B cell (primary cell): ENCODE measurements around the gene DCHS2. TPM values are rescaled to one million over a fixed set of nuclear protein-coding genes. Genes with fewer than 3 reads are reported as not detected.
A peak's percentile ranks its signal among the peaks of the same experiment; 100 is the strongest.

Experiments used
- ATAC-seq: fragments of 200-7000 bp; cut with Tn5 transposase; one replicate; pipeline ENCODE4 v1.10.0; 2021; ENCODE audit warnings: low read depth, mild to moderate bottlenecking, moderate number of reproducible peaks, moderate library complexity
- CTCF ChIA-PET: fragments of 350-600 bp; sonication (Branson Sonifier 250); formaldehyde crosslinking; loops from one replicate; lab custom pipeline; 2021; ENCODE audit warnings: antibody characterized with exemption, inconsistent platforms; lab: Charles Lee
- POLR2A ChIA-PET: fragments of 350-600 bp; sonication (Branson Sonifier 250); formaldehyde crosslinking; loops from one replicate; lab custom pipeline; 2021; ENCODE audit warnings: antibody characterized with exemption; lab: Charles Lee
- DNase-seq: peaks from one replicate; pipeline ENCODE4 v3.0.0; 2013
- H2AFZ ChIP-seq: 2 replicates; pipeline ENCODE4 v1.6.1; 2012; ENCODE audit warnings: mild to moderate bottlenecking, low read depth, low read length; ENCODE audit not compliant: insufficient read depth, poor library complexity, severe bottlenecking
- H3K27ac ChIP-seq, 2 donors: 1 replicate in 1 of 2; 2 replicates in 1 of 2; pipeline ENCODE4 v1.5.1; 2012 to 2013; ENCODE audit warnings: low read length in 2 of 2, mild to moderate bottlenecking in 2 of 2, moderate library complexity in 1 of 2
- H3K27me3 ChIP-seq, 4 experiments: fragments of 200-600 bp in 1 of 4; sonication (generic) in 1 of 4; replicated peaks in 1 of 4; 1 replicate in 2 of 4; 2 replicates in 2 of 4; pipeline versions ENCODE4 v1.6.1 to v1.7.0; 2013 to 2016; ENCODE audit warnings: low read length in 3 of 4, mild to moderate bottlenecking in 2 of 4, mixed read lengths in 1 of 4, moderate library complexity in 1 of 4; ENCODE audit not compliant: insufficient read depth in 4 of 4, control insufficient read depth in 3 of 4; ENCODE audit errors: control extremely low read depth in 1 of 4
- H3K36me3 ChIP-seq, 2 experiments: replicated peaks in 1 of 2; 1 replicate in 1 of 2; 2 replicates in 1 of 2; pipeline versions ENCODE4 v1.6.1 to v1.7.1; 2013; ENCODE audit warnings: low read length in 1 of 2; ENCODE audit not compliant: insufficient read depth in 2 of 2, control insufficient read depth in 1 of 2; ENCODE audit errors: control extremely low read depth in 1 of 2, extremely low read depth in 1 of 2
- H3K4me1 ChIP-seq, 2 donors: fragments of 200-600 bp in 1 of 2; sonication (generic) in 1 of 2; 1 replicate in 1 of 2; 2 replicates in 1 of 2; pipeline versions ENCODE4 v1.5.1 to v1.6.1; 2013 to 2017; ENCODE audit warnings: low read length in 2 of 2; ENCODE audit not compliant: control insufficient read depth in 2 of 2, insufficient read depth in 2 of 2
- H3K4me2 ChIP-seq: replicated peaks from 2 replicates; pipeline ENCODE3; 2012; ENCODE audit warnings: mild to moderate bottlenecking, low read depth, low read length; ENCODE audit not compliant: poor library complexity, severe bottlenecking
- H3K4me3 ChIP-seq, 5 experiments: fragments of 200-600 bp in 1 of 5; sonication (generic) in 1 of 5; 1 replicate in 3 of 5; 2 replicates in 2 of 5; pipeline versions ENCODE4 v1.5.1 to v1.7.0; 2011 to 2016; ENCODE audit warnings: low read length in 4 of 5, mild to moderate bottlenecking in 4 of 5, low read depth in 2 of 5, control low read depth in 1 of 5, moderate library complexity in 1 of 5; ENCODE audit not compliant: insufficient read depth in 1 of 5; ENCODE audit errors: control extremely low read depth in 1 of 5, extremely low read depth in 1 of 5
- H3K79me2 ChIP-seq: fragments of 200-600 bp; sonication (generic); one replicate; pipeline ENCODE4 v1.6.0; 2016; ENCODE audit warnings: low read length; ENCODE audit not compliant: control insufficient read depth, insufficient read depth
- H3K9ac ChIP-seq: fragments of 200-600 bp; sonication (generic); 2 replicates; pipeline ENCODE4 v1.6.1; 2017; ENCODE audit warnings: mild to moderate bottlenecking, low read length, moderate library complexity
- H3K9me3 ChIP-seq, 3 donors: one replicate each; pipeline versions ENCODE4 v1.6.1 to v1.7.1; 2013; ENCODE audit warnings: low read length in 2 of 3; ENCODE audit not compliant: control insufficient read depth in 2 of 3, insufficient read depth in 1 of 3; ENCODE audit errors: control extremely low read depth in 1 of 3
- H4K20me1 ChIP-seq: 2 replicates; pipeline ENCODE4 v1.6.0; 2012; ENCODE audit warnings: mild to moderate bottlenecking, low read length; ENCODE audit not compliant: insufficient read depth, control insufficient read depth, poor library complexity, severe bottlenecking
- H3K27ac Mint-ChIP-seq: one replicate; pipeline ENCODE4 v1.8.0; 2021; ENCODE audit warnings: mixed read lengths
- H3K27me3 Mint-ChIP-seq: one replicate; pipeline ENCODE4 v1.8.0; 2021; ENCODE audit warnings: mixed read lengths
- H3K4me1 Mint-ChIP-seq: one replicate; pipeline ENCODE4 v1.8.0; 2021; ENCODE audit warnings: mixed read lengths
- H3K4me3 Mint-ChIP-seq: one replicate; pipeline ENCODE4 v1.8.0; 2021; ENCODE audit warnings: mixed read lengths
- H3K9me3 Mint-ChIP-seq: one replicate; pipeline ENCODE4 v1.8.0; 2022; ENCODE audit warnings: mixed read lengths; ENCODE audit not compliant: insufficient read depth
- CTCF ChIP-seq: fragments of 200-600 bp; IDR thresholded peaks from one replicate; pipeline ENCODE4 v1.8.0; 2022; ENCODE audit warnings: antibody characterized with exemption, mild to moderate bottlenecking
- EZH2 ChIP-seq: IDR thresholded peaks from 2 replicates; pipeline ENCODE4 v1.6.1; 2012; ENCODE audit warnings: borderline replicate concordance, low read depth, mild to moderate bottlenecking, moderate library complexity, low read length; ENCODE audit not compliant: insufficient read depth, poor library complexity, severe bottlenecking
- WGBS: methylation state at CpG from one replicate; pipeline ENCODE4 v1.1.5; 2013; ENCODE audit warnings: missing lambda C conversion rate; ENCODE audit not compliant: insufficient coverage; 5-methylcytosine and 5-hydroxymethylcytosine counted together
- intact Hi-C: fragments of 100-400 bp; cut with micrococcal nuclease; formaldehyde crosslinking; loops from one replicate; pipeline ENCODE4 v1.10.0; 2022
- polyA plus RNA-seq: library from polyadenylated mRNA; depleted of rRNA; stranded (reverse); fragments of >200 nt; gene quantifications from 2 replicates; pipeline ENCODE4 v1.2.3, GENCODE V29; 2012
- total RNA-seq, 2 donors: library from RNA; stranded (reverse); fragments of 120-200 nt in 1 of 2; gene quantifications; 1 replicate in 1 of 2; 2 replicates in 1 of 2; pipeline versions ENCODE4 v1.2.3 to v1.2.4, GENCODE V29; 2013 to 2022

The DCHS2 gene
- total and polyA plus RNA-seq, 2 donors (not counting 1 experiment from before 2014, with no cell fraction given): 0.02 to 0.06 TPM

GRCh38 chr4:154485127-154485773, 6.3 kb downstream of the DCHS2 start:
- Histone ChIP-seq H4K20me1 (no peaks in the 10 kb centered on the region), H3K4me1 (peaks cover 5 to 12% of the 10 kb centered on the region in 2 donors), H3K4me2 (no peak overlapping the region), H3K79me2 (no peaks in the 10 kb centered on the region), H3K4me3 (no peak overlapping the region), H3K27ac (no peak overlapping the region), H3K27me3 (peaks cover 0 to 19% (median 5%) of the 10 kb centered on the region in 4 experiments), H3K9me3 (peaks cover 0 to 12% (median 0%) of the 10 kb centered on the region in 3 donors), H2AFZ (no peak overlapping the region), H3K36me3 (no peaks in the 10 kb centered on the region), H3K9ac (no peak overlapping the region)
- Mint-ChIP-seq H3K27me3 (peaks cover 20% of the 10 kb centered on the region), H3K27ac (no peak overlapping the region), H3K4me1 (peaks cover 3% of the 10 kb centered on the region), H3K4me3 (no peak overlapping the region), H3K9me3 (no peaks in the 10 kb centered on the region)
- ChIA-PET POLR2A (no interaction called here), CTCF (no interaction called here)
- ATAC-seq (peak; percentile 21), DNase-seq (peak; percentile 38)
- 10% methylated on average over 2 of the region's 4 CpGs for WGBS
- TF ChIP-seq EZH2 (no peak), CTCF (no peak)
- intact Hi-C loops: no loop called here

- Histone ChIP-seq H3K4me1 (no peaks in the 10 kb centered on the region), H3K4me3 (no peak overlapping the region), H3K9me3 (no peaks in the 10 kb centered on the region), H4K20me1 (no peaks in the 10 kb centered on the region), H3K9ac (no peak overlapping the region), H2AFZ (no peak overlapping the region), H3K36me3 (no peaks in the 10 kb centered on the region), H3K4me2 (no peak overlapping the region), H3K79me2 (no peaks in the 10 kb centered on the region), H3K27ac (no peak overlapping the region), H3K27me3 (peaks cover 0 to 13% (median 7%) of the 10 kb centered on the region in 4 experiments)
- DNase-seq (no peak), ATAC-seq (no peak)
- WGBS: no CpG with 5 or more reads among the region's 4 CpGs
- POLR2A ChIA-PET: no interaction called here
- Mint-ChIP-seq H3K27ac (no peak overlapping the region), H3K27me3 (peaks cover 21% of the 10 kb centered on the region), H3K4me1 (no peaks in the 10 kb centered on the region), H3K9me3 (no peaks in the 10 kb centered on the region), H3K4me3 (no peak overlapping the region)
- TF ChIP-seq CTCF: no peak
- no peak for TF ChIP-seq EZH2
- intact Hi-C loops: no loop called here
- CTCF ChIA-PET: no interaction called here
Measured at GRCh38 chr4:154478547-154478946, 13.1 kb downstream of the DCHS2 start.
